Measurements from ENCODE around the gene GRB14. TPM values are rescaled to one million over a fixed set of nuclear protein-coding genes. Genes with fewer than 3 reads are reported as not detected.

The GRB14 gene
- total RNA-seq (2022) (16.6 and 18.4 TPM in 2 replicates), Bru-seq, nascent RNA (percentile 67 among the genes with signal in this experiment), BruChase-seq, experiment 1, labeled RNA remaining after a 6-hour chase (percentile 50 among the genes with signal in this experiment), BruChase-seq, experiment 2, labeled RNA remaining after a 2-hour chase (percentile 59 among the genes with signal in this experiment)
- long read RNA-seq, transcript GRB14-201 (14 exons, 2,382 nt): major isoform, 15 of 26 reads
- long read RNA-seq, partial matches to known transcripts: 3 of 26 reads
- long read RNA-seq, other reads (novel, unspliced or antisense): 8 of 26 reads

GRCh38 chr2:164620873-164621763, at the start of gene GRB14:
TSS of gene GRB14 (minus strand) at chr2:164621482. CDS start at chr2:164621309, 173 bp downstream.
- no peaks in the 10 kb centered on the region for H3K9me3 Mint-ChIP-seq (ENCODE audit: low read depth, unreplicated experiment)
- CTCF ChIA-PET: interaction anchor here (0.8 to 1.4 kb wide), 4 partner anchors 13 to 61 kb away, joined by 3 to 6 read pairs (median 4); no protein-coding TSS in a partner anchor
- TF ChIP-seq CTCF (IDR thresholded peaks at IDR 0.05; ENCODE audit: unreplicated experiment): peak; percentile 11
- H3K4me1 Mint-ChIP-seq (ENCODE audit: low read depth, unreplicated experiment): peaks cover 20% of the 10 kb centered on the region
- peaks cover 17% of the 10 kb centered on the region for H3K36me3 Mint-ChIP-seq (ENCODE audit: insufficient read depth, unreplicated experiment)
- intact Hi-C loops (cut with micrococcal nuclease; ENCODE audit: unreplicated experiment): loop anchor here (5.0 kb wide), 1 partner anchor 91 kb away; no protein-coding TSS in a partner anchor
- H3K27me3 Mint-ChIP-seq (ENCODE audit: unreplicated experiment): no peaks in the 10 kb centered on the region
- DNase-seq: peak; percentile 94
- peak within 1 kb of the TSS; percentile 43 for H3K27ac Mint-ChIP-seq (ENCODE audit: unreplicated experiment)
- no TSS peak for BruUV-seq (replicated peaks)
- H3K4me3 Mint-ChIP-seq (ENCODE audit: low read depth, unreplicated experiment): peak within 1 kb of the TSS; percentile 79

- H3K27me3 Mint-ChIP-seq (ENCODE audit: unreplicated experiment): no peaks in the 10 kb centered on the region
- no peaks in the 10 kb centered on the region for H3K36me3 Mint-ChIP-seq (ENCODE audit: insufficient read depth, unreplicated experiment)
- H3K27ac Mint-ChIP-seq (ENCODE audit: unreplicated experiment): no peak overlapping the region
- no TSS peak for BruUV-seq (replicated peaks)
- no peak for TF ChIP-seq CTCF (IDR thresholded peaks at IDR 0.05; ENCODE audit: unreplicated experiment)
- no peaks in the 10 kb centered on the region for H3K4me1 Mint-ChIP-seq (ENCODE audit: low read depth, unreplicated experiment)
- DNase-seq: no peak
- no peaks in the 10 kb centered on the region for H3K9me3 Mint-ChIP-seq (ENCODE audit: low read depth, unreplicated experiment)
- no peak overlapping the region for H3K4me3 Mint-ChIP-seq (ENCODE audit: low read depth, unreplicated experiment)
- CTCF ChIA-PET: no interaction called here
- intact Hi-C loops (cut with micrococcal nuclease; ENCODE audit: unreplicated experiment): no loop called here
Observed at GRCh38 chr2:164669291-164669690, 48.0 kb upstream of the GRB14 start.

GRCh38 chr2:164667566-164667965, 46.3 kb upstream of the GRB14 start:
- no peak for DNase-seq
- Mint-ChIP-seq H3K9me3 (ENCODE audit: low read depth, unreplicated experiment) (no peaks in the 10 kb centered on the region), H3K27me3 (ENCODE audit: unreplicated experiment) (no peaks in the 10 kb centered on the region), H3K4me1 (ENCODE audit: low read depth, unreplicated experiment) (no peaks in the 10 kb centered on the region), H3K27ac (ENCODE audit: unreplicated experiment) (no peak overlapping the region), H3K36me3 (ENCODE audit: insufficient read depth, unreplicated experiment) (no peaks in the 10 kb centered on the region), H3K4me3 (ENCODE audit: low read depth, unreplicated experiment) (no peak overlapping the region)
- TF ChIP-seq CTCF (IDR thresholded peaks at IDR 0.05; ENCODE audit: unreplicated experiment): no peak
- CTCF ChIA-PET: no interaction called here
- no TSS peak for BruUV-seq (replicated peaks)
- intact Hi-C loops (cut with micrococcal nuclease; ENCODE audit: unreplicated experiment): no loop called here

GRCh38 chr2:164664070-164664469, 42.8 kb upstream of the GRB14 start:
- TF ChIP-seq CTCF (IDR thresholded peaks at IDR 0.05; ENCODE audit: unreplicated experiment): no peak
- CTCF ChIA-PET: no interaction called here
- H3K27me3 Mint-ChIP-seq (ENCODE audit: unreplicated experiment): no peaks in the 10 kb centered on the region

More at GRCh38 chr2:164664070-164664469, 42.8 kb upstream of the GRB14 start:
- no peak overlapping the region for H3K4me3 Mint-ChIP-seq (ENCODE audit: low read depth, unreplicated experiment)
- BruUV-seq (replicated peaks): no TSS peak
- no peak overlapping the region for H3K27ac Mint-ChIP-seq (ENCODE audit: unreplicated experiment)
- H3K4me1 Mint-ChIP-seq (ENCODE audit: low read depth, unreplicated experiment): no peaks in the 10 kb centered on the region
- no peaks in the 10 kb centered on the region for H3K9me3 Mint-ChIP-seq (ENCODE audit: low read depth, unreplicated experiment)
- intact Hi-C loops (cut with micrococcal nuclease; ENCODE audit: unreplicated experiment): no loop called here
- DNase-seq: no peak
- H3K36me3 Mint-ChIP-seq (ENCODE audit: insufficient read depth, unreplicated experiment): no peaks in the 10 kb centered on the region
